DMS79 treated with DMSO at 0.1 percent for 48 hours (cell line): ENCODE data around the gene GMDS.

Source experiments
- DNase-seq: peaks from one replicate; lab custom pipeline; 2025; lab: John Stamatoyannopoulos, UW

GMDS gene

DNA sequence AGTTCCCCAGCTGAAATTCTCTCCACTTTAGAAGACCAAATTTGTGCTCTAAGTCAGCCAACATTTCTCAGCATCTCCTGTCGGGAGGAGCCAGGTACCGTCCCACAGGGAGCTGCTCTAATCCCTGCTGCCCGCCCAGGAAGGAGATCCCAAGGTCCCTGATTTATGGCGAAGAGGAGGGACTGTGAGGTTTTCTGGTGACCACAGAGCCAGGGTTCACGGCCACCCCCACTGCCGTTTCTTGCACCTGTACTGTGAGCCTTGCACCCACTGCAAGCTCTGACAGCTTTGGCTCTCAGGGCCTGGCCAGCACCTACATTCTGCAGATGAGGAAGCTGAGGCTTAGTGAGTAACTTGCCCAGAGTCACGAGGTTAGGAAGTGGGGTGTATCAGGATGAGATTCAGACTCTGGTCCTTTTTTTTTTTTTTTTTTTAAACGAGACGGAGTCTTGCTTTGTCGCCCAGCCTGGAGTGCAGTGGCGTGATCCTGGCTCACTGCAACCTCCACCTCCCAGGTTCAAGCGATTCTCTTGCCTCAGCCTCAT, 600.8 kb downstream of the GMDS start:
- no peak for DNase-seq

DNA sequence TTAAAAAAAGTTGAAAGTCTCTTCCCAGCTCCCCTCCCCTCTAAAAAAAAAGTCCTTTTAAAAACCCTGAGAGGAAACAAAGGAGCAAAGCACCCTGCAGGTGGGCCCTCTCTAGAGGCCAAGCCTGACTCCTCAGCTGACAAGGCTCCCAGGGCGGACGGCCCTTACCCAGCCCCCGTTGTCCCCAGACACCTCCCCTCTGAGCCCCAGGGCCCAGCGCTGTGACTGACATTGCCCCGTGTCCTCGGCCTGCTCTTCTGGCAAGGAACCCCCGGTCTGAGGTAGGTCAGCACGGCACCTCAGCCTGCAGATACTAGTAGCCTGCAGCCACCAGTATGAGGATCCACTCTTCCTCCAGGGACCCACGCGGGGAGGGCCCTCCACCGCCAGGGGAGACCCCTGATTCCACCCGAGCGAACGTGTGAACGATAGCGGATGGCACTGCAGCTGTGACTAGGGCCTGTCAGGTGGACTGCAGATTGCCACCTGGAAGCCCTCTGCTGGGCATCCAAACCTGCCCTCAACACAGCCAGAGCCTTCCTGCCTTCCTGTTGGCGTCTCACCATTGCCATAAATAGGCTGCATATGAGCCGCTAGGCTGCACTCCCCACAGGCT, 601.5 kb downstream of the GMDS start:
- DNase-seq: no peak

DNA sequence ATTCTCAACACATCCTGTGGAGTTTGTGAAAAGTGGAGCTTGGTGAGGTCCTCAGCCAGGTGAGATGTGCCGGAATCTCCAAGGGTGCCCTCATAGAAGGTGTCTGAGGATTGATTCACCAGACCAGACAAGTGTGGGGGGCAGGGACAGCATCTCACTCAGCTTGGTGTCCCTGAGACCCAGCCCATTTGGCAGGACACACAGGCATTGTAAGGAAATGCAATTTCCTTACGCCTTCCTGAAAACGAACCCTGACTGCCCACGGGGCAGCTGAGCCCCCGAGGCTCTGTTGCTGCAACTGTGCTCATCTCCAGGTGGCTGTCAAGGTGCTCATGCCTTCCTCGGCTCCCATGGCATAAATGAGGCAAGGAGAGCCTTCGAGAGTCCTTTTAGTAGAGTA, 602.3 kb downstream of the GMDS start:
- DNase-seq: no peak

DNA sequence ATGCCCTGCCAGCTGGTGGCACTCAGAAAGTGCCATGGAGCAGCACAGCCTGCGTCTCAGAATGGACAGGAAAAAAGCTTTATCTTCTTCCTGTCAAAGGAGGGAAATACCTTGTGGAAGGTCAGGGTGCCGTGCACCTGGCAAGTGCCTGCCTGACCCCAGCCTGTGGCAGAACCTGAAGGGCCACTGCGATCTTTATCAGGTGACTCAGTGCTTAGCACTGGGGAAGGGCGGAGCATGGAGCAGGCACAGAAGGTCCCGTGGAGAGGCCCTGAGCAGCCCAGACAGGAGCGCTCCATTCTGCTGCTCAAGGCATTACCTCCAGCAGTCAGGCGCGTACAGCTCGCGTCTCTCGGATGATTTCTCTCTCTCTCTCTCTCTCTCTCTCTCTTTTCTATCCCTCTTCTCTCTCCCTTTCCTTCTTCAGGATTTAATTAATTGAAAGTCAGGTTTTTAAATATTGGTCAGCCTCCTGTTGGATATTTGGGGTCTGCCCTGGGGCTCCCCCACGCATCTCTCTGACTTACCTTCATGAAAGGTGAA, 604.0 kb downstream of the GMDS start:
- no peak for DNase-seq

DNA sequence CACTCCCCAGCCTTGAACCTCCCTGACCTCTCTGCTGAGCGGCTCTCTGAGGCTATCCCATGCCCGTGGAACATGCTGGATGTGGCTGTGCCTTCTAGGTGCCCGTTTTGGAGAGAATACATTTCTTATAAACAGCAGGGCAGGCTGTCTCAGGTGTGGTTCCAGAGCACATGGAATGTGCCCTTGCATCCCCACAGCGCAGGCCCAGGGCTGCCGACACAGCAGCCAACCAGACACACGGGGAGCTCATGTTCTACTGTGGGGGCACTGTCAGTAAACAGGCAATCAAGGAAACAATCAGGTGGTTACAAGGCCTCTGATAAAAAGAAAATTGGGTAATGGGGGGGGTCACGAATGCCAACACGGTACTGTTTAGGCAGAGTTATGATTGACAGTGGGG, 604.9 kb downstream of the GMDS start:
- DNase-seq: no peak

DNA sequence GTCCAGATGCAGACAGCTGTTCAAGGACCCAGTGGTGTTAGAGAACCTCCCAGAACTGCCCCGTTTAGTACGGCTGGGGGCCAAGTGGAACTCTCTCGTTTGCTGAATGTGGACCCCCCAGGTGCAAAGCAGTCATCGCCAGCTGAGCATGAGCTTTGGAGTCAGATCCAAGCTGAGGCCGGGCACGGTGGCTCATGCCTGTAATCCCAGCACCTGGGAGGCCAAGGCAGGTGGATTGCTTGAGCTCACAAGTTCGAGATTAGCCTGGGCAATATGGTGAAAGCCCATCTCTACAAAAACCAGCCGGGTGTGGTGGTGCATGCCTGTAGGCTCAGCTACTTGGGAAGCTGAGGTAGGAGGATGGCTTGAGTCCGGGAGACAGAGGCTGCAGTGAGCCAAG, 606.0 kb downstream of the GMDS start:
- DNase-seq: no peak

DNA sequence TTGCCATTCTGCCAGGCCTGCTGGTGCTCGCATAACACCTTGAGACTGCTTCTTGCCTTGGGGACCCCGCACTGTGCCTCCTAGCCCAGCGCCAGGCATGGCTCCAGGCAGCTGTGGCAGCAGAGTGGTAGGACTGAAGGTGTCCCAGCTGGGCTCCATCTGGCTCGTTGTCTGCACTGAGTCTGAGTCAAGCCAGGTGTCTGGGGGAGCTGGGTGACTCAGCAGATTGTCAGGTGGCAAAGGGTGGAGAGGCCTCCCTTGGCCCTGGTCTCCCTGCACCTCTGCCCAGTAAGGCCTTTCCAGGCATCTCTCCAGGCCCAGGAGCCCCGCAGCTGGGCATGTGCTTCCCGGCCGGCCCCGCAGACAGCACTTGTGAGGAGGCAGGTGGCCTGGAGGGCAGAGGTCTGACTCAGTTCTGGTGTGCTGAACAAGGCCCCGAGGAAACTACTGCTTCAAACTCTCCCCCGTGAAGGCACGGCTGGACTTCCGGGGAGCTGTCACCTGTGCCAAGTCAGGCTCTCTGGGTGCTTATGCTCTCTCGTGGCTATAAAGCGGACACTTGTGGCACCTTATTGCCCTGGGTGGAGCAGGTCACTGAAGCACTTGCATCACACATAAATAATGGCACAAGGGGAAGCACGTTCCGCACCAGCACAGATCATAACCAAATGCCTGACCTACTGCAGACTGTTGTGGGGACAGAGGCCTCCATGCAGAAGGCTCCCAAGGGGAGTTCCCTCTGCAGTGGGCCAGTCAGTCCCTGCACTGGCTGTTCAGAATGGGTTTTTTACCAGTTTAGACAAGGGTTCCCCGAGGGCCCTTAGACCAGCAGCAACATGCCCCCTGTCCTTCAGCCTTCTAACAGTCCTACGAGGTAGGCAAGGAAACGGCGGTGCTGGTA, 608.2 kb downstream of the GMDS start:
- peak; percentile 30 for DNase-seq

DNA sequence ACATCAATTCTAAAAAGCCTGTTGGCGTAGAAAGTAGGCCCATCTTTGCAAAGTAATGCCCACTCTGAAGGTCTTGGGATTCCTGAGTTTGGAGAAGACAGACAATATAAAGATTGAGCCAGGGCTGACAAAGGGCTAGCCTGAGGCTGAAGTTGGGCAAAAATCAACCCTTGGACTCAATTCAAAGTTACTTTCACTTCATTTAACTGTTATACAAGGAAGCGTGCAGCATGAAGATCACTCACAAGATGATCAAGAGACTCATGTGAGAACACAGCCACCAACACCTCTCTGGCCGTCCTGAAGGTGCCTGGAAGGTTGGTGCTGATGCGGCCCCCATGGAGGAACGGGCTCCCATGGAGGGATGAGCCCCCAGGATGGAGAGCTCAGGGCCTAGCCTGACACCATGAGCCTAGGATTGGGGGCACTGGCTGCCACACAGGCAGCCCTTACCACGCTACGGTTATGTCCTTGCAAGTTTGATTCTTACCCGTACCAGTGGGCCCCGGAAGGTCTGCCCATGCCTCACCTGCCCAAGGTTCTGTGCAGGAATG, 609.1 kb downstream of the GMDS start:
- no peak for DNase-seq

DNA sequence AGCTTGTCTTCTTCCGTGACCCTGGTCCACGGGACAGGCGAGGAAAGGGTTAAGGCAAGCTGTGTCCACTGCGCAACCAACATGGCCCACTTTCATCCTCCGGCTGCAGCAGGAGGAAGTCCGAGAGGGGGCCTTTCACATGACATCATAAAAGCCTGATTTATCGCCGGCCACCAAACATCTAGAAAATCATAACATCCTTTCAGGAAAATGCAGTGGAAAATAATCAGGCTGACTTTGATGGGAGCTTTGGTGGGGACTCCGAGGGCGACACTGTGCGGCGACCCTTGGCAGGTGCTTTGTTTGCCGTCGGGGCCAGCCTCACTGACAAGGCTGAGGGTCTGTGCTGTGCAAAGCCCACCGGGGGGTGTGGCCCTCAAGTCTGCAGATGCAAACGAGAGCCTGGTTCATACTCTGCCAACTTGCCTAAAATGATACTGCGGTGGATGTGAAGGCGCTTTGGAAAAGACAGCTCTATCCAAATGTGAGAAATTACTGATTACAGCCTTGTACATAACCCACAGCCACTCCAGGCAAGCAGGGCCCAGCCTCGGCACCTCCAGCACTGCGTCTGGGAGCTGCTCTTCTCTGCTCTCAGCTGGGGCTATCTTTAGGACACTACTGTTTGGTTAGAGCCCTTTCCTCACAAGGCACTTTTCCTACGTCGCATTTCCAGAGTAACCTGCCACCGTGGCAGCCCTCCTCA, 609.9 kb downstream of the GMDS start:
- no peak for DNase-seq

DNA sequence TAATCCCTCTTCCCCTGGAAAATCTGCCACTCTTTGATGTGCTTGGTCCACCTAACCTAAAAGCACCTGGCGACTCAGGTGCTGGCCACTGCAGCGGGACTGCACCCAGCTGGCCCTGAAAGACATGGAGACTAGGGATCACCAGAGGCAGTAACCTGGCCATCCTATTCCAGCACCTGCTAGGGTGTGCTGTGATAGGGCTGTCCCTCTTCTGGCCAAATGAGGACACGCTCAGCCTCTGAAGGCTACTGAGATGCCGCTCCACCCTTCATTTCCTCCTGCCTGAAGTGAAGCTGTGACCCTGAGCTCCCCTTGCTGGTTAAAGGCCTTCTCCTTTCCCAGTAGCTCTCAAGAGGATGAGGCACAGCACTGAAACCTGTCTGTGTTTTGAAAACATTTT, 611.3 kb downstream of the GMDS start:
- no peak for DNase-seq

DNA sequence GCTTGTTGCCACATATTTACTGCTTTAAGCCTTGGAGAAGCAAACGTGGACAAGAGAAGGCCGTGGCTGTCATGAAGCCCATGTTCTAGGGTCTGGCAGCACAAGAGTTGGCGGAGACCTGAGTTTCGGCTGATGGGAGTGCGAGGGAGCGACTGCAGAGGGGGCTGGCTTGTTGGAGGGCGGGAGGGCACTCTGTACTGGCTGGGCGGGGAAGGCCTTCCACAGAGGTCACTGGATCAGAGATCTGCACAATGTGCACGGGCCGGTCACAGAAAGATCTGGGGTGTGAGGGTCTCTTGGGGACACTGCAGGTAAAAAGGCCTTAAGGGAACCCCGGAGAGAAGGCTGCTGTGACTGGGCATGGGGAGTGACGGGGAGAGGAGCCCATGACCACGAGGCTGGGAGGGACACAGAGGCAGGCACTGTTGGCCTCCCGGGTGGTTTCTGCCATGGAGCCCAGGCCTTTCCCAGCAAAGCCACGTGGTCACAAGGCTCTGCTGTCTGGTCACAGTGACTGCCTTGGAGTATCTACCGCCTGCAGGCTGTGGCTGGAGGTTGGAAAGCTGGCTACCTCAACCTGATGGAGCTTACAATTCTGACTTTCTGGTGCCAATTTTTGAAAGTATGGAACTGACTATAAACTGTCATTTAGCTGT, 611.9 kb downstream of the GMDS start:
- no peak for DNase-seq

DNA sequence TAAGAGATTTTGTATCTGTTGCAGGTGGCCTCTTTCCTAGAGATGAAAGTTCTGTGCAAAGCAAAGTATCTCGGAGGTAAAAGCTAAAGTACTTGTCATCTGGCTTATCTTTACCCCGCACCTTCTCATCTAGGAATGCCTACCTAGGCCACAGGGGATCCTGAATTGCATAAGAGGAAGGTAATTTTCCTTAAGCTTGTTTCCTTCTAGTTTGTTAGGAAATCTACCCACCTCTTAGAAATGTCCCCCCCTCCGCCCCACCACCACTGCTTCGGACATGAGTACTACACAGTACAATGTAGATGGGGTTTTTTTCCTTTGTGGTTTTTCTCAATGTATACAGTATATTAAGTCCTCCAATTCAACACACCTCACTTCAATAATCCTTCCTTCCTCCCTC, 614.2 kb downstream of the GMDS start:
- DNase-seq: no peak

DNA sequence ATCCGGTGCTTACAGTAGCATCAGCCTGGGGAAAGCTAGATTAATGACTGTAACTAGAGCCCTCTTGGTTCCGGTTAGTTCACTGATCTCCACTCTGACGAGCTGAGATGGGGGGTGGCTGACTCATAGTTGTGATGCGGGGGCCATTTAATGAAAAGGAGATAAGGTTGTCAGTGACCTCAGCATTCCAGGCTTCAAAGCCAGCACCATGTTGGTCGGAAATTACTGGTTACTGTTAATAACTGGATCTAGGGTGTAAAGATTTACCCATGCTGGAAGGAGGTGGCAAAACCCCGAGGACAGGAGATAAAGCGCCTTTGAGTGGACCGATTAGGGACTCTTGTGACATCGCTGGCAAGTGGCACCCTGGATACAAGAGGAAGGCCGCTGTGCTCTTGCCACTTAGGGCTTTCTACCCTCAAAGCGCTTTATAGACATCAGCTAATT, 614.6 kb downstream of the GMDS start:
- peak; percentile 43 for DNase-seq

DNA sequence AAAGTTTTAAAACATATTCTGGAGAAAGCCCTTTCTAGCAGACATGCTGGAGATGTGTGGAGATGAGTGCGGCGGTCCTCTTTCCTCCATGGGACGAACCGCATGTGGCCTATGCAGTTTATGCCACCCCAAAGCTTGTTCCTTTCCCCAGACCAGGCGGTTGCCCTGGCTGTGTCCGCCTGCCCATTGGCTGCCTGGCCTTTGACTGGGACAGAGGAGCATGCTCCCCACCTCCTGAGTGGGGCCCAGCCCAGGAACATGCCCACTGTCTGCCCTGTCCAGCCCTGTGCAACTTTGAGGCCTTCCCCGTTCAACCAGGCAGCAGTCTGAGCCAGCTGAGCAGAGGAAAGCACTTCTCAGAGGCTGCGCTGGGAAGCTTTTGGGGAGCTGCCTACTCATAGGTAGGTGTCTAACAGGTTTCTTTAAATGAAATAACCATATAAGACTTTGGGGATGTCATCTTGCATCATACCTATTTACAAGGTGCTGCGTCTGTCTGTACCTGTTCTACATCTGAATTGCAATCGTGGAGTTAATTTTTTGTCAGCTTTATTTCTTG, 615.1 kb downstream of the GMDS start:
- DNase-seq: no peak

DNA sequence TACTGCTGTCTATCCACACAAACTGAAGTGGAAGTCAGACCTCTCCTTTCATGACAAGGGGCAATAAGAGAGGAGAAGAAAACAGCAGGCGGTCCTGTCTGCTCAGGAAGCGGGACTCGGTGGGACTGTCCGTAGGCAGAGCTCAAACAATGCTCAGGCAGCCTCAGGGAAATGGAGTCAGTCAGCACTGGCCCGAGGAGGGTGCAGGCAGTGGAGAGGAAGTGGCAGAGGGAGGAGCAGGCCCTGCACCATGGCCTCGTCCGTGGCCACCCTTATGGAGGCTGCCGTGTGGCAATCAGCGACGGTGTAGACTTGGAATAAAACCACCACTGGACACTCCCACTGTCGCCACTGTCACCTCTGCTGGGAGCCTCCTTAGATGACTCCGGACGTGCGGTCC, 616.1 kb downstream of the GMDS start:
- no peak for DNase-seq

DNA sequence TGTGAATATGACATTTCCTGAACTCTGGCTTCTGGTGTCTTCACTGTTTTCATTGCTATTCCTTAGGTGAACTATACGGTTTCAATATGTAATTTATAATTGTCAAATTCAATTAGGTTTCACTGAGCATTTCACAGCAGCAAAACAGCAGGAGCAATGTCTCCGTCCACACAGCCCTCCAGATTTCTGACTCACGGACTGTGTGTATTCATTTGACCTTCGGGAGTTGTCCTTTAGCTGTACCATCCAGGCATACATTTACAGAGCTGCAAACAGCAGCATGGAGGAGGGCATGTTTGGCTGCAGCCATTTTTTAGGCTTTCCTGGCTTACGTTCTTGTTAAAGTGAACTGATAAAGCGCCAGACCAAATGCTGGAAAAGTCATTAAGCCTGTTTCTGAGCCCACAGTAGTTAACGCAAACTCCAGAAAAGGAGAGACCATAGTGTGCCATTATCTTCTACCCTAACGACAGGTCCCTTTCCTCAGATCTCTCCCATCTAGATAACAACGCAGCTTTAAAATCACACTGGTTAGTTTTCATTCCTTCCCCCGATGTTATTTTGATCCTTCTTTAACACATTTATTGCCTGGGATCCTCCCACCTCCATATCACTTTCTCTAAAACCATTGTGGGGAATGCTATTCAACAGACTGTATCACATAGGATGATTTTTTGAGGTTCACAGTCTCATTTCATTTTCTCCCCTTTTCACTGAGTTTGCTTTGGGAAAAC, 617.4 kb downstream of the GMDS start:
- no peak for DNase-seq

DNA sequence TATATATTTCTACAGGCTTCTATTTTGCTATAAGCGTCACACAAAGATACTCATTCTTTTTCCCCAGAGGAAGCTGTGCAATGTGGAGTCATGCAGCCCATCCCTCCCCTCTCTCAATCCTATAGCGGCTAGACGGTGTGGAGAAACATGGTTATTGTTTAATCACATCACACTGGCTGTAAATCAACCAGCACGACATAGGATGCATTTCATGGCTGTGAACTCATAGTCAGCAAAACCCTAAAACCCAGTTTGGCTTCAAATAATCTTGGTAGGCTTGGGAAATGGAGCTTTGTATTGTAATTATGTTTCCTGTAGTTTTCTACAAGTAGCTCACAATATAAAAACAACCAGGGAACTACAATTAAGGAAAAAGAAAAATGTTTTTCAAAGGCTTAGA, 618.9 kb downstream of the GMDS start:
- DNase-seq: no peak

DNA sequence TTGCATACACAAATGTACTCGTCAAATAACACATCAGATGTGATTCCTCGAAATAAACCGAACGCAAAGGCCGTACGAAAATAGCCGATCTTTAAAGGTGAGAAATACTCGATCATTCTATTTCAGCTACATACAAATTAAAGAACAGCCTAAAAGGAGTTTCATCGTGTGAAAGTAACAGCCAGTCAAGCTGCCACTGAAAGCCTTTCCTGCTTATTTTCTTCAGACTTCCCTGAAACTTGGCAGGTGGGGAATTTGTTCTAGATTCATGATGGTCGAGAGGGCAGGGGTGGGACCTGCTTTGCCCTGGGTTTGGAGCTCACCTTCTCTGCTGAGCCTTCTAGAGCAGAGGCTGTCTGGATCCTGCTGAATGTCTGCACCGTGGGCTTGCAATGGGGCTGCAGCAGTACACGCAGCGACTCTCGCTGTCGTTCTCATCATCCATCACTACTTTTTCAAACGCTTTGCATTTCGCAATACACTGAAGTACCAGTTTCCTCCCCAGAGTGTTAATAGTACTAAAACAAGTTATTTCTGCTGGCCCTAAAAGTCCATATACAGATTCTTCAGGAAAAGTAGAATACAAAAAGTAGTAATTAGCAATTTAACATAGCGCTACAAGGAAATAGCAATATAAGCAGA, 619.5 kb downstream of the GMDS start:
- no peak for DNase-seq

DNA sequence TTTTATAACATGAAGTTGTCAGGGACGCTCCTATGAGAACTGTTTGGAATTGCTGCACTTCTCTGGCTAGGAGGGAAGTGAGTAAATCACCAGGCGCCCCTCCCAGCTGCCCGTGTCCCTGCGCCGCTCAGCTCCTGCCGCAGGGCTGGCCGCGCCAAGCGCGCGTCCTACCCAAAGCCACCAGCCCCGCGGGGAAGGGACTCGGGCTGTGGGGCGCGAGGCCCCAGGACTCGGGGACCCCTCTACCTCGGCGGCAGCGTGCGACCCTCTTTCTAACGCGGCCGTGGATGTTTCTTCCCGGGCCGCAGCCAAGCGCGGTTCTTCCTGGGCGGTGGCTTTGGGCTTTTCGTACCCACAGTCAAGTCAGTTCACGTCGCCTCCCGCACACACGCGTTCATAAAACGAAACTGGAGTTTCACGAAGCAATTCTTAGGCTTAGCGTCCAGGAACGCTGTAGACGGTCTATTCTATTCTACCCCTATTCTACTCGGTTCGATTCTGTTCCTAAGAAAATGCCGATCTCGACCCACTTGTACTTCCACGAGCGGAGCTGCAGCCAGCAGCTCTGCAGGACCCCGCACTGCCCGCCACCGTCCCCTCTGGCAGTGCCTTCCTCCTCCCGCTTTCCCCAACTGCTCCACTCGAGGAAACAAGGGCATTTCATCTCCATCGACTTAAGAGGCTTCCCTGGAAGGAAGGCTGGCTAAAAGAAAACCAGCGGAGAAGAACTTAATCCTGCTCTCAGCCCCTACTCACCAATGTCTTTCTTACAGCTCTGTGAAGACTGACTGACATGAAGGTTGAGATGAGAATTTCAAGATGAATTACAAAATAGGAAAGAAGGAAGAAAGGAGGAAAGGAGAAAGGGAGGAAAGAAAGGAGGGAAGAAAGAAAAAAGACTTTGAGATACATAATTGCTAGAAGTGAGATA, 620.3 kb downstream of the GMDS start:
- DNase-seq: no peak
